GM21390 (cell line): Measurements from ENCODE around the gene TMEM247.
"Not testable (repeated sequence)": the region's sequence is repeated elsewhere in the genome, so short reads cannot be mapped to it uniquely, and the experiment has no call there.

Experiments
- ATAC-seq: cut with Tn5 transposase; IDR thresholded peaks from one replicate; pipeline ENCODE4 v1.9.1; 2021; ENCODE audit not compliant: unreplicated experiment

TMEM247 gene

GRCh38 chr2:46509804-46510203, 30.4 kb downstream of the TMEM247 start:
- no peak for ATAC-seq

- no peak for ATAC-seq
Observed at GRCh38 chr2:46510598-46511177, 31.3 kb downstream of the TMEM247 start.

GRCh38 chr2:46512185-46512584, 32.8 kb downstream of the TMEM247 start:
- no peak for ATAC-seq

GRCh38 chr2:46514738-46515137, 35.4 kb downstream of the TMEM247 start:
- no peak for ATAC-seq

- ATAC-seq, result no peak
Observed at GRCh38 chr2:46517485-46517884, 38.1 kb downstream of the TMEM247 start.

- no peak for ATAC-seq
Observed at GRCh38 chr2:46518861-46519260, 39.5 kb downstream of the TMEM247 start.

GRCh38 chr2:46519265-46519664, 39.9 kb downstream of the TMEM247 start:
- no peak for ATAC-seq

- ATAC-seq, result no peak
Observed at GRCh38 chr2:46520130-46520711, 40.9 kb downstream of the TMEM247 start.

- no peak for ATAC-seq
Observed at GRCh38 chr2:46521215-46521683, 41.9 kb downstream of the TMEM247 start.

- ATAC-seq, result not testable (repeated sequence)
Observed at GRCh38 chr2:46522385-46522784, 43.0 kb downstream of the TMEM247 start.

GRCh38 chr2:46525522-46526155, 46.3 kb downstream of the TMEM247 start:
- no peak for ATAC-seq

- ATAC-seq, result no peak
Observed at GRCh38 chr2:46528880-46529279, 49.5 kb downstream of the TMEM247 start.

- no peak for ATAC-seq
Observed at GRCh38 chr2:46530639-46531038, 51.3 kb downstream of the TMEM247 start.

- ATAC-seq, result no peak
Observed at GRCh38 chr2:46531863-46532262, 52.5 kb downstream of the TMEM247 start.
